ENCODE data around the gene PCED1B.
"Not testable (repeated sequence)": the region's sequence is repeated elsewhere in the genome, so short reads cannot be mapped to it uniquely, and the experiment has no call there.

PCED1B gene

GRCh38 chr12:47159348-47159747 lies 79.9 kb downstream of the PCED1B start:
- FAIRE-seq = no peak
- no peak for DNase-seq (ENCODE audit: insufficient read length, low spot score)

GRCh38 chr12:47160316-47161244 lies 81.2 kb downstream of the PCED1B start:
- DNase-seq (ENCODE audit: insufficient read length, low spot score) (no peak), FAIRE-seq (no peak)

GRCh38 chr12:47164116-47164515 lies 84.7 kb downstream of the PCED1B start:
- FAIRE-seq (no peak), DNase-seq (ENCODE audit: insufficient read length, low spot score) (no peak)

GRCh38 chr12:47164724-47165439 lies 85.5 kb downstream of the PCED1B start:
- no peak for DNase-seq (ENCODE audit: insufficient read length, low spot score)

GRCh38 chr12:47165934-47166333 lies 86.5 kb downstream of the PCED1B start:
- no peak for FAIRE-seq
- DNase-seq (ENCODE audit: insufficient read length, low spot score) = no peak

More at GRCh38 chr12:47164724-47165439, 85.5 kb downstream of the PCED1B start:
- FAIRE-seq = no peak

GRCh38 chr12:47166365-47166764 lies 86.9 kb downstream of the PCED1B start:
- no peak for FAIRE-seq
- DNase-seq (ENCODE audit: insufficient read length, low spot score) = no peak

- DNase-seq (ENCODE audit: insufficient read length, low spot score); FAIRE-seq: not testable (repeated sequence)
Observed at GRCh38 chr12:47170281-47170680, 90.9 kb downstream of the PCED1B start.

- DNase-seq (ENCODE audit: insufficient read length, low spot score) (no peak), FAIRE-seq (no peak)
Observed at GRCh38 chr12:47178014-47178413, 98.6 kb downstream of the PCED1B start.

- DNase-seq (ENCODE audit: insufficient read length, low spot score) = not testable (repeated sequence)
Observed at GRCh38 chr12:47182164-47182938, 102.9 kb downstream of the PCED1B start.

GRCh38 chr12:47184229-47184628 lies 104.8 kb downstream of the PCED1B start:
- DNase-seq (ENCODE audit: insufficient read length, low spot score) = no peak
- FAIRE-seq = no peak

More at GRCh38 chr12:47182164-47182938, 102.9 kb downstream of the PCED1B start:
- not testable (repeated sequence) for FAIRE-seq

GRCh38 chr12:47184813-47185212 lies 105.4 kb downstream of the PCED1B start:
- FAIRE-seq (no peak), DNase-seq (ENCODE audit: insufficient read length, low spot score) (no peak)

GRCh38 chr12:47186246-47186645 lies 106.8 kb downstream of the PCED1B start:
- DNase-seq (ENCODE audit: insufficient read length, low spot score) (no peak), FAIRE-seq (no peak)

- no peak for DNase-seq (ENCODE audit: insufficient read length, low spot score)
- no peak for FAIRE-seq
Observed at GRCh38 chr12:47188576-47189441, 109.4 kb downstream of the PCED1B start.

- DNase-seq (ENCODE audit: insufficient read length, low spot score) (no peak), FAIRE-seq (no peak)
Observed at GRCh38 chr12:47189728-47190127, 110.3 kb downstream of the PCED1B start.

GRCh38 chr12:47190271-47190750 lies 110.9 kb downstream of the PCED1B start:
- no peak for DNase-seq (ENCODE audit: insufficient read length, low spot score)
- FAIRE-seq = no peak

- no peak for DNase-seq (ENCODE audit: insufficient read length, low spot score)
- FAIRE-seq = no peak
Observed at GRCh38 chr12:47190905-47191304, 111.5 kb downstream of the PCED1B start.

- no peak for DNase-seq (ENCODE audit: insufficient read length, low spot score)
- no peak for FAIRE-seq
Observed at GRCh38 chr12:47192051-47192450, 112.6 kb downstream of the PCED1B start.

GRCh38 chr12:47193066-47193465 lies 113.6 kb downstream of the PCED1B start:
- DNase-seq (ENCODE audit: insufficient read length, low spot score) (no peak), FAIRE-seq (no peak)

GRCh38 chr12:47194501-47194900 lies 115.1 kb downstream of the PCED1B start:
- DNase-seq (ENCODE audit: insufficient read length, low spot score) (no peak), FAIRE-seq (no peak)

GRCh38 chr12:47200446-47200845 lies 121.0 kb downstream of the PCED1B start:
- DNase-seq (ENCODE audit: insufficient read length, low spot score) (no peak), FAIRE-seq (no peak)
